Coronary artery (tissue), 2 donors: ENCODE data around the gene C17orf107.

Source experiments
- DNase-seq: peaks from one replicate; pipeline ENCODE4 v3.0.0-alpha.2; 2017; ENCODE audit warnings: low spot score
- H3K27ac ChIP-seq, 2 donors: fragments of 200-600 bp; sonication (generic); one replicate each; pipeline ENCODE4 v1.5.1; 2016 to 2019
- H3K4me3 ChIP-seq: fragments of 200-600 bp; sonication (generic); 2 replicates; pipeline ENCODE4 v1.5.1; 2016; ENCODE audit warnings: mild to moderate bottlenecking, moderate library complexity
- CTCF ChIP-seq: fragments of 200-600 bp; sonication (generic); IDR thresholded peaks from one replicate; pipeline ENCODE4 v1.5.1; 2019; ENCODE audit warnings: antibody characterized with exemption

The C17orf107 gene

DNA sequence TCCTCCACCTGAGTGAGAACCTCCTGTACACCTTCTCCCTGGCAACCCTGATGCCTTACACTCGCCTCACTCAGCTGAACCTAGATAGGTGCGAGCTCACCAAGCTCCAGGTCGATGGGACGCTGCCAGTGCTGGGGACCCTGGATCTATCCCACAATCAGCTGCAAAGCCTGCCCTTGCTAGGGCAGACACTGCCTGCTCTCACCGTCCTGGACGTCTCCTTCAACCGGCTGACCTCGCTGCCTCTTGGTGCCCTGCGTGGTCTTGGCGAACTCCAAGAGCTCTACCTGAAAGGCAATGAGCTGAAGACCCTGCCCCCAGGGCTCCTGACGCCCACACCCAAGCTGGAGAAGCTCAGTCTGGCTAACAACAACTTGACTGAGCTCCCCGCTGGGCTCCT is 33.4 kb downstream of the C17orf107 start:
- Histone ChIP-seq H3K4me3 (no peak overlapping the region), H3K27ac (no peak overlapping the region)
- no peak for TF ChIP-seq CTCF
- no peak for DNase-seq

GRCh38 chr17:4933646-4934045 is 34.3 kb downstream of the C17orf107 start:
- no peak overlapping the region for H3K27ac ChIP-seq
- TF ChIP-seq CTCF = no peak
- DNase-seq = no peak
- no peak overlapping the region for H3K4me3 ChIP-seq

DNA sequence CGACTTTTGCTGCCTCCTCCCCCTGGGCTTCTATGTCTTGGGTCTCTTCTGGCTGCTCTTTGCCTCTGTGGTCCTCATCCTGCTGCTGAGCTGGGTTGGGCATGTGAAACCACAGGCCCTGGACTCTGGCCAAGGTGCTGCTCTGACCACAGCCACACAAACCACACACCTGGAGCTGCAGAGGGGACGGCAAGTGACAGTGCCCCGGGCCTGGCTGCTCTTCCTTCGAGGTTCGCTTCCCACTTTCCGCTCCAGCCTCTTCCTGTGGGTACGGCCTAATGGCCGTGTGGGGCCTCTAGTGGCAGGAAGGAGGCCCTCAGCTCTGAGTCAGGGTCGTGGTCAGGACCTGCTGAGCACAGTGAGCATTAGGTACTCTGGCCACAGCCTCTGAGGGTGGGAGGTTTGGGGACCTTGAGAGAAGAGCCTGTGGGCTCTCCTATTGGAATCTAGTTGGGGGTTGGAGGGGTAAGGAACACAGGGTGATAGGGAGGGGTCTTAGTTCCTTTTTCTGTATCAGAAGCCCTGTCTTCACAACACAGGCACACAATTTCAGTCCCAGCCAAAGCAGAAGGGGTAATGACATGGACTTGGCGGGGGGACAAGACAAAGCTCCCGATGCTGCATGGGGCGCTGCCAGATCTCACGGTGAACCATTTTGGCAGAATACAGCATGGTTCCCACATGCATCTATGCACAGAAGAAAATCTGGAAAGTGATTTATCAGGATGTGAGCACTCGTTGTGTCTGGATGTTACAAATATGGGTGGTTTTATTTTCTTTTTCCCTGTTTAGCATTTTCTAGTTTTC is 35.0 kb downstream of the C17orf107 start:
- TF ChIP-seq CTCF = no peak
- no peak overlapping the region for H3K27ac ChIP-seq
- DNase-seq = no peak
- H3K4me3 ChIP-seq = no peak overlapping the region

DNA sequence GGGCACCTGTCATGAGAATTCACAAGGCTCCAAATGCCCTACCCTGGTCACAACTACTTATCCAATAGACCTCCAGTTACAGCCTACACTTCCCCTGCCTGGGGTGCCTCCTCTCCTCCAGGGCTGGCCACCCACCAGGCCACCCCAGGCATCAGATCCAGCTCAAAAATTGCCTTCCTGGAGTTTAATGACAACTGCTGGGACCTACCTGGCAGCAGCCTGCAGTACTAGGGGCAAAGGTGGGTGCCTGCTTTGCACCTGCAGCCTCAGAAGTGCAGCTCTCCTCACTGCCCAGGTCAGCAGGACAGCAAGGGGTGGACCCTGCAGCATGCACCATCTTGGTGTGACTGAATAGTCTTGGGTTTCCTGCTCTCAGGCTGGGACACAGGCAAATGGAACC is 36.3 kb downstream of the C17orf107 start:
- DNase-seq = no peak
- Histone ChIP-seq H3K4me3 (no peak overlapping the region), H3K27ac (no peak overlapping the region)
- TF ChIP-seq CTCF = no peak

DNA sequence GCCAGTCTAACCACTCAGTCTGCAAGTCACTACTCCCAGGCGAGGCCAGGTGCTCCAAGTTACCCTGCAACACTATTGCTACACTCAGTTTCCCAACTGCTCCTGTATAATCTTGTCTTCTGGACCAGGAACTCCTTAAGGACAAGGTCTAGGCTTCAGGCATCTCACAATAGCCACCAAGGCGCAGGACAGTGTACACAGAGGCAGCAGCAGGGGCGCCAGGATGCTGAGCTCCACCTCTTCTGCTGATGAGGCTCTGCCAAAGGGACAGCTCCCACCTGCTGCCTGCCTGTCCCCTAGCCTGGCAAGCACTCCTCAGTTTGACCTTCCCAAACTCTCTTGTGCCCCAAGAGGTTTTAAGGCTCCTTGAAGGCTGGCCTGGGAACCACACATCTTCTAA is 37.1 kb downstream of the C17orf107 start:
- no peak overlapping the region for H3K4me3 ChIP-seq
- no peak for DNase-seq

GRCh38 chr17:4937553-4937952 is 38.2 kb downstream of the C17orf107 start:
- TF ChIP-seq CTCF = no peak
- H3K27ac ChIP-seq = no peak overlapping the region

More for the DNA sequence above, 37.1 kb downstream of the C17orf107 start:
- no peak overlapping the region for H3K27ac ChIP-seq
- no peak for TF ChIP-seq CTCF

GRCh38 chr17:4938069-4938491 is 38.7 kb downstream of the C17orf107 start:
- no peak for TF ChIP-seq CTCF
- no peak for DNase-seq
- H3K27ac ChIP-seq = peak overlapping the region in 1 of 2 donors; percentile 93
- peak overlapping the region; percentile 80 for H3K4me3 ChIP-seq

More at GRCh38 chr17:4937553-4937952, 38.2 kb downstream of the C17orf107 start:
- H3K4me3 ChIP-seq = no peak overlapping the region
- DNase-seq = no peak
